Osteoblast (primary cell): ENCODE data around the gene KIRREL3. TPM values are rescaled to one million over a fixed set of nuclear protein-coding genes. Genes with fewer than 3 reads are reported as not detected.

Experiments used
- DNase-seq: peaks from one replicate; pipeline ENCODE4 v3.0.0; 2011; ENCODE audit warnings: low spot score, mixed read lengths; ENCODE audit not compliant: insufficient read length; ENCODE audit errors: missing footprints
- H2AFZ ChIP-seq: 2 replicates; pipeline ENCODE4 v1.6.0; 2011; ENCODE audit warnings: mild to moderate bottlenecking, low read length
- H3K27ac ChIP-seq: 2 replicates; pipeline ENCODE4 v1.5.1; 2011; ENCODE audit warnings: mild to moderate bottlenecking, low read depth, low read length, moderate library complexity
- H3K27me3 ChIP-seq: 2 replicates; pipeline ENCODE4 v1.6.0; 2012; ENCODE audit warnings: mild to moderate bottlenecking, control low read depth, inconsistent platforms, low read length, moderate library complexity; ENCODE audit not compliant: insufficient read depth
- H3K36me3 ChIP-seq: 2 replicates; pipeline ENCODE4 v1.5.1; 2011; ENCODE audit warnings: mild to moderate bottlenecking, low read length, control low read depth, moderate library complexity; ENCODE audit not compliant: insufficient read depth
- H3K4me1 ChIP-seq: 2 replicates; pipeline ENCODE4 v1.5.1; 2011; ENCODE audit warnings: mild to moderate bottlenecking, low read length, control low read depth, moderate library complexity; ENCODE audit not compliant: insufficient read depth
- H3K4me2 ChIP-seq: 2 replicates; pipeline ENCODE4 v1.6.0; 2011; ENCODE audit warnings: mild to moderate bottlenecking, low read length; ENCODE audit not compliant: insufficient read depth
- H3K4me3 ChIP-seq: fragments of 200-600 bp; sonication (generic); 3 replicates; pipeline ENCODE4 v1.5.1; 2012; ENCODE audit warnings: mild to moderate bottlenecking, low read length, inconsistent platforms; ENCODE audit not compliant: insufficient read depth
- H3K79me2 ChIP-seq: 2 replicates; pipeline ENCODE4 v1.6.0; 2012; ENCODE audit warnings: mild to moderate bottlenecking, low read length, control low read depth, inconsistent platforms; ENCODE audit not compliant: insufficient read depth
- H3K9me3 ChIP-seq: 2 replicates; pipeline ENCODE4 v1.5.1; 2011; ENCODE audit warnings: low read depth, low read length, control low read depth
- H4K20me1 ChIP-seq: 2 replicates; pipeline ENCODE4 v1.6.0; 2012; ENCODE audit warnings: mild to moderate bottlenecking, low read length, control low read depth; ENCODE audit not compliant: insufficient read depth
- CTCF ChIP-seq: IDR thresholded peaks from 2 replicates; pipeline ENCODE4 v1.5.1; 2011; ENCODE audit warnings: mild to moderate bottlenecking, low read depth, low read length, moderate library complexity; ENCODE audit errors: extremely low read depth
- total RNA-seq: library from RNA; depleted of rRNA; stranded (reverse); fragments of >200 nt; gene quantifications from 2 replicates; pipeline ENCODE4 v1.2.3, GENCODE V29; 2012

The KIRREL3 gene
- total RNA-seq, 1 donor: 3.6 TPM

GRCh38 chr11:126722956-126723664, 277.5 kb downstream of the KIRREL3 start:
- H3K27ac ChIP-seq: no peak overlapping the region
- no peak for DNase-seq
- H3K4me2 ChIP-seq: no peak overlapping the region
- no peaks in the 10 kb centered on the region for H3K36me3 ChIP-seq
- H3K27me3 ChIP-seq: no peaks in the 10 kb centered on the region
- no peaks in the 10 kb centered on the region for H3K9me3 ChIP-seq
- H2AFZ ChIP-seq: no peak overlapping the region
- no peak overlapping the region for H3K4me3 ChIP-seq
- no peaks in the 10 kb centered on the region for H3K79me2 ChIP-seq
- peaks cover 10% of the 10 kb centered on the region for H3K4me1 ChIP-seq
- peaks cover 16% of the 10 kb centered on the region for H4K20me1 ChIP-seq
- TF ChIP-seq CTCF: no peak

- H4K20me1 ChIP-seq: peaks cover 14% of the 10 kb centered on the region
- no peaks in the 10 kb centered on the region for H3K27me3 ChIP-seq
- TF ChIP-seq CTCF: no peak
- no peak overlapping the region for H2AFZ ChIP-seq
- H3K4me1 ChIP-seq: peaks cover 10% of the 10 kb centered on the region
- H3K4me2 ChIP-seq: no peak overlapping the region
- no peak overlapping the region for H3K4me3 ChIP-seq
- H3K27ac ChIP-seq: no peak overlapping the region
- no peaks in the 10 kb centered on the region for H3K9me3 ChIP-seq
- H3K36me3 ChIP-seq: no peaks in the 10 kb centered on the region
- no peak for DNase-seq
- H3K79me2 ChIP-seq: no peaks in the 10 kb centered on the region
Observed at GRCh38 chr11:126722006-126722736, 278.4 kb downstream of the KIRREL3 start.

- Histone ChIP-seq H3K4me2 (no peak overlapping the region), H3K27ac (no peak overlapping the region), H3K79me2 (no peaks in the 10 kb centered on the region), H2AFZ (no peak overlapping the region), H3K36me3 (no peaks in the 10 kb centered on the region), H3K9me3 (no peaks in the 10 kb centered on the region), H4K20me1 (peaks cover 8% of the 10 kb centered on the region), H3K27me3 (no peaks in the 10 kb centered on the region), H3K4me3 (no peak overlapping the region), H3K4me1 (peaks cover 9% of the 10 kb centered on the region)
- no peak for DNase-seq
- no peak for TF ChIP-seq CTCF
Observed at GRCh38 chr11:126720539-126721235, 279.9 kb downstream of the KIRREL3 start.

GRCh38 chr11:126719740-126720139, 280.8 kb downstream of the KIRREL3 start:
- DNase-seq: peak; percentile 91
- TF ChIP-seq CTCF: no peak
- Histone ChIP-seq H3K36me3 (no peaks in the 10 kb centered on the region), H4K20me1 (peaks cover 8% of the 10 kb centered on the region), H3K79me2 (no peaks in the 10 kb centered on the region), H3K4me1 (peaks cover 6% of the 10 kb centered on the region), H3K9me3 (no peaks in the 10 kb centered on the region), H3K27ac (no peak overlapping the region), H3K4me2 (no peak overlapping the region), H2AFZ (no peak overlapping the region), H3K4me3 (no peak overlapping the region), H3K27me3 (no peaks in the 10 kb centered on the region)
